ENCODE results near the gene PDCD2L. TPM values are rescaled to one million over a fixed set of nuclear protein-coding genes. Genes with fewer than 3 reads are reported as not detected.
"Not testable (repeated sequence)": the region's sequence is repeated elsewhere in the genome, so short reads cannot be mapped to it uniquely, and the experiment has no call there.

Gene PDCD2L
- total and polyA plus RNA-seq, 2 of the 8 experiments (the other 6 are each of a cell fraction or from before 2014, with no cell fraction given) = 51.5 to 78.1 TPM

DNA sequence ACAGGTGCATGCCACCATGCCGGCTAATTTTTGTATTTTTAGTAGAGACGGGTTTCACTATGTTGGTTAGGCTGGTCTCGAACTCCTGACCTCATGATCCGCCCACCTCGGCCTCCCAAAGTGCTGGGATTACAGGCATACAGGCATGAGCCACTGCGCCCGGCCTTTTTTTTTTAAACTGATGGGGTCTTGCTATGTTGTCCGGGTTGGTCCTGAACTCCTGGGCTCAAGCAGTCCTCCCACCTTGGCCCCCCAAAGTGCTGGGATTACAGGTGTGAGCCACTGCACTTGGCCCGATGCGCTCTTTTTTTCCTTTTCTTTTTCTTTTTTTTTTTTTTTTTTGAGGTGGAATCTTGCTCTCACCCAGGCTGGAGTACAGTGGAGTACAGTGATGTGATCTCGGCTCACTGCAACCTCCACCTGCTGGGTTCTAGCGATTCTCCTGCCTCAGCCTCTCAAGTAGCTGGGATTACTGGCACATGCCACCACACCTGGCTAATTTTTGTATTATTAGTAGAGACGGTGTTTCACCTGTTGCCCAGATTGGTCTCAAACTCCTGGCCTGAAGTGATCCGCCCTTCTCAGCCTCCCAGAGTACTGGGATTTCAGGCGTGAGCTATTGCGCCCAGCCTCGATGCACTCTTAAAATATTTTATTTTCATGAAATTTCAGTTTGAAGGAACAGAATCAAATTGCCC is 51.7 kb downstream of the PDCD2L start:
- not testable (repeated sequence) for H3K4me2 ChIP-seq (ENCODE audit: insufficient read depth in 1 of 2, low read depth in 2 of 2, low read length in 2 of 2); H3K9me3 ChIP-seq (ENCODE audit: insufficient read depth in 2 of 2, low read depth in 1 of 2, low read length in 1 of 2); H2BK120ac ChIP-seq (replicated peaks; ENCODE audit: low read depth, low read length); H2AFZ ChIP-seq (ENCODE audit: low read length); H3K4me3 ChIP-seq (ENCODE audit: extremely low read depth in 1 of 4, insufficient read depth in 2 of 4, low read depth in 3 of 4, low read length in 4 of 4); FAIRE-seq; H4K20me1 ChIP-seq (replicated peaks in 1 of 2; ENCODE audit: control insufficient read depth in 1 of 2, insufficient read depth in 2 of 2, low read length in 2 of 2); H3K9ac ChIP-seq (replicated peaks in 1 of 4; ENCODE audit: extremely low read depth in 1 of 4, low read depth in 3 of 4, low read length in 3 of 4); H2BK15ac ChIP-seq (ENCODE audit: low read length); H3K23ac ChIP-seq (ENCODE audit: insufficient read length); H4K91ac ChIP-seq (replicated peaks; ENCODE audit: insufficient read length, low read length); H2BK12ac ChIP-seq (ENCODE audit: low read depth, low read length); H3K14ac ChIP-seq (ENCODE audit: insufficient read length); H3K4me1 ChIP-seq (replicated peaks in 1 of 4; ENCODE audit: control insufficient read depth in 3 of 4, insufficient read depth in 4 of 4, low read length in 3 of 4); H3K23me2 ChIP-seq (ENCODE audit: low read depth, low read length); H3K18ac ChIP-seq (ENCODE audit: extremely low read depth, low read length); H3K56ac ChIP-seq (replicated peaks; ENCODE audit: insufficient read length, low read depth, low read length); H4K8ac ChIP-seq (ENCODE audit: extremely low read depth, insufficient read depth, low read length); H3K27ac ChIP-seq (ENCODE audit: low read depth, low read length); H3K79me1 ChIP-seq (ENCODE audit: low read depth, low read length); H2BK5ac ChIP-seq (ENCODE audit: low read depth, low read length); H4K5ac ChIP-seq (ENCODE audit: insufficient read length, low read depth, low read length); H3K27me3 ChIP-seq (replicated peaks in 1 of 4; ENCODE audit: control insufficient read depth in 3 of 4, extremely low read depth in 1 of 4, insufficient read depth in 3 of 4, low read length in 3 of 4); H2BK20ac ChIP-seq (ENCODE audit: low read length); H2AK5ac ChIP-seq (ENCODE audit: low read depth, low read length); H3K4ac ChIP-seq (replicated peaks; ENCODE audit: insufficient read length, low read depth, low read length); DNase-seq (ENCODE audit: low read depth in 1 of 2, low spot score in 2 of 2)
- CTCF ChIA-PET (ENCODE audit: partially characterized antibody) = interaction anchor here (0.7 to 1.1 kb wide), 2 partner anchors 12 to 45 kb away, joined by 3 read pairs; no protein-coding TSS in a partner anchor
- Histone ChIP-seq H3K79me2 (ENCODE audit: control insufficient read depth in 1 of 2, insufficient read depth in 2 of 2, low read length in 2 of 2) (peaks cover 0 to 47% of the 10 kb centered on the region in 2 experiments; a peak in 2 of 4 replicates), H3K36me3 (ENCODE audit: control insufficient read depth in 2 of 4, insufficient read depth in 4 of 4, low read length in 3 of 4) (peaks cover 21 to 85% (median 63%) of the 10 kb centered on the region in 4 experiments)
- POLR2A ChIA-PET (ENCODE audit: partially characterized antibody) = interaction anchor here (1.7 kb wide), 1 partner anchor 15 kb away, joined by 6 read pairs; no protein-coding TSS in a partner anchor
- 96% methylated on average over 11 of the region's 17 CpGs; no CpG with 5 or more reads in 1 of the 2 experiments for WGBS, 2 experiments (ENCODE audit: extremely low coverage in 1 of 2, insufficient coverage in 1 of 2, insufficient read length in 1 of 2, insufficient replicate concordance in 2 of 2, low coverage in 1 of 2, low lambda C conversion rate in 2 of 2, missing lambda C conversion rate in 1 of 2)
